Activated CD4-positive, alpha-beta T cell treated with anti-CD3 and anti-CD28 coated beads for 4 hours (primary cell): ENCODE measurements around the gene MKLN1.
A peak's percentile ranks its signal among the peaks of the same experiment; 100 is the strongest.

Source experiments
- DNase-seq, 2 donors: peaks; one replicate each; pipeline ENCODE4 v3.0.0-alpha.2; 2020

MKLN1 gene

GRCh38 chr7:131471250-131472004 lies 143.8 kb downstream of the MKLN1 start:
- DNase-seq, result no peak

- no peak for DNase-seq
Measured at GRCh38 chr7:131476740-131477139, 149.1 kb downstream of the MKLN1 start.

GRCh38 chr7:131480384-131481315 lies 153.0 kb downstream of the MKLN1 start:
- DNase-seq, result no peak

GRCh38 chr7:131482800-131483199 lies 155.1 kb downstream of the MKLN1 start:
- DNase-seq, result no peak

- no peak for DNase-seq
Measured at GRCh38 chr7:131483586-131483985, 155.9 kb downstream of the MKLN1 start.

GRCh38 chr7:131486346-131486745 lies 158.7 kb downstream of the MKLN1 start:
- no peak for DNase-seq

GRCh38 chr7:131487217-131487616 lies 159.5 kb downstream of the MKLN1 start:
- DNase-seq, result no peak

- DNase-seq, result no peak
Measured at GRCh38 chr7:131488361-131488760, 160.7 kb downstream of the MKLN1 start.

GRCh38 chr7:131489196-131489595 lies 161.5 kb downstream of the MKLN1 start:
- DNase-seq, result no peak

- no peak for DNase-seq
Measured at GRCh38 chr7:131489881-131490280, 162.2 kb downstream of the MKLN1 start.

GRCh38 chr7:131493081-131493480 lies 165.4 kb downstream of the MKLN1 start:
- DNase-seq, result no peak

- no peak for DNase-seq
Measured at GRCh38 chr7:131493581-131493980, 165.9 kb downstream of the MKLN1 start.

- DNase-seq, result no peak
Measured at GRCh38 chr7:131494182-131494581, 166.5 kb downstream of the MKLN1 start.

- DNase-seq, result no peak
Measured at GRCh38 chr7:131495669-131496498, 168.2 kb downstream of the MKLN1 start.

- no peak for DNase-seq
Measured at GRCh38 chr7:131497454-131497853, 169.8 kb downstream of the MKLN1 start.

- no peak for DNase-seq
Measured at GRCh38 chr7:131498237-131498885, 170.7 kb downstream of the MKLN1 start.

GRCh38 chr7:131499801-131500200 lies 172.1 kb downstream of the MKLN1 start:
- DNase-seq, result no peak

- DNase-seq, result no peak
Measured at GRCh38 chr7:131500357-131500756, 172.7 kb downstream of the MKLN1 start.

GRCh38 chr7:131501422-131501821 lies 173.7 kb downstream of the MKLN1 start:
- DNase-seq, result peak; percentile 21 to 51

- DNase-seq, result no peak
Measured at GRCh38 chr7:131501930-131502685, 174.4 kb downstream of the MKLN1 start.

- DNase-seq, result no peak
Measured at GRCh38 chr7:131502810-131503508, 175.3 kb downstream of the MKLN1 start.
